HepG2 (cell line): ENCODE results near the gene CFAP43. TPM values are rescaled to one million over a fixed set of nuclear protein-coding genes. Genes with fewer than 3 reads are reported as not detected.
"Not testable (repeated sequence)": the region's sequence is repeated elsewhere in the genome, so short reads cannot be mapped to it uniquely, and the experiment has no call there.

Experiments
- ATAC-seq: fragments of 200-7000 bp; cut with Tn5 transposase; 3 replicates; pipeline ENCODE4 v1.9.1; 2020; ENCODE audit warnings: mild to moderate bottlenecking, moderate library complexity
- BruUV-seq: library from RNA; stranded (reverse); fragments of 400-500 nt; replicated peaks from 2 replicates; lab custom pipeline; 2021; lab: Mats Ljungman, UMichigan
- CTCF ChIA-PET: fragments of 300-600 bp; formaldehyde crosslinking; extraction: SDS; loops from one replicate; lab custom pipeline; 2021; ENCODE audit warnings: low total read pairs, inconsistent platforms, low intra/inter-chr PET ratio; lab: Yijun Ruan, JAX
- POLR2A ChIA-PET: fragments of 350-600 bp; sonication (Branson Sonifier 250); formaldehyde crosslinking; loops from one replicate; lab custom pipeline; 2020; ENCODE audit warnings: antibody characterized with exemption, inconsistent platforms; lab: Yijun Ruan, JAX
- DNase-seq: peaks from one replicate; pipeline ENCODE4 v3.0.0-alpha.2; 2015; ENCODE audit warnings: low spot score
- FAIRE-seq: peaks from 3 replicates; lab custom pipeline; 2011; peaks lifted over from hg19 to GRCh38; lab: Jason Lieb, UNC
- H2AFZ ChIP-seq: one replicate; pipeline ENCODE4 v1.6.1; 2011; ENCODE audit warnings: low read length, inconsistent platforms
- H3K27ac ChIP-seq: fragments of 300-600 bp; 3 replicates; pipeline ENCODE4 v1.8.0; 2011; ENCODE audit warnings: mixed run types, mild to moderate bottlenecking, mixed read lengths, low read length, inconsistent platforms; ENCODE audit not compliant: insufficient read depth; ENCODE audit errors: extremely low read length
- H3K27me3 ChIP-seq, 2 experiments: fragments of 200-600 bp in 1 of 2; 2 replicates in 1 of 2; 3 replicates in 1 of 2; pipeline versions ENCODE4 v1.6.0 to v1.8.0; 2011; ENCODE audit warnings: low read length in 2 of 2, mild to moderate bottlenecking in 2 of 2, moderate library complexity in 2 of 2, inconsistent platforms in 1 of 2; ENCODE audit not compliant: insufficient read depth in 2 of 2, control insufficient read depth in 1 of 2
- H3K36me3 ChIP-seq, 2 experiments: fragments of 200-600 bp in 1 of 2; replicated peaks in 1 of 2; 2 replicates in 1 of 2; 3 replicates in 1 of 2; pipeline versions ENCODE4 v1.5.1 to v1.8.0; 2011; ENCODE audit warnings: low read length in 2 of 2, inconsistent platforms in 1 of 2; ENCODE audit not compliant: insufficient read depth in 2 of 2, control insufficient read depth in 1 of 2
- H3K4me1 ChIP-seq: 2 replicates; pipeline ENCODE4 v1.5.1; 2012; ENCODE audit warnings: low read length, inconsistent platforms; ENCODE audit not compliant: insufficient read depth
- H3K4me2 ChIP-seq: 2 replicates; pipeline ENCODE4 v1.6.0; 2011; ENCODE audit warnings: low read depth, low read length, inconsistent platforms
- H3K4me3 ChIP-seq, 3 experiments: fragments of 200-600 bp in 1 of 3; sonication (generic), shearing (Covaris generic) in 1 of 3; replicated peaks in 1 of 3; 2 replicates each; pipeline ENCODE4 v1.5.1; 2011 to 2016; ENCODE audit warnings: low read length in 3 of 3, inconsistent platforms in 2 of 3, low read depth in 2 of 3, mild to moderate bottlenecking in 2 of 3, control low read depth in 1 of 3, mixed read lengths in 1 of 3; ENCODE audit not compliant: insufficient read depth in 1 of 3
- H3K79me2 ChIP-seq: one replicate; pipeline ENCODE4 v1.6.1; 2011; ENCODE audit warnings: low read length, inconsistent platforms; ENCODE audit not compliant: insufficient read depth
- H3K9ac ChIP-seq: 2 replicates; pipeline ENCODE4 v1.6.0; 2011; ENCODE audit warnings: mild to moderate bottlenecking, low read depth, low read length, inconsistent platforms; ENCODE audit not compliant: insufficient read depth
- H3K9me3 ChIP-seq: 2 replicates; pipeline ENCODE4 v1.5.1; 2012; ENCODE audit warnings: mild to moderate bottlenecking, low read length
- H4K20me1 ChIP-seq: 2 replicates; pipeline ENCODE4 v1.6.0; 2011; ENCODE audit warnings: inconsistent platforms, mild to moderate bottlenecking, low read length, moderate library complexity; ENCODE audit not compliant: insufficient read depth
- ARID5B ChIP-seq: IDR thresholded peaks from 2 replicates; pipeline ENCODE4 v1.4.0; 2020; ENCODE audit warnings: mild to moderate bottlenecking, missing genetic modification reagents
- DNMT3B ChIP-seq: conservative IDR thresholded peaks from 2 replicates; pipeline ENCODE4 v1.6.1; 2016; ENCODE audit warnings: missing biosample characterization, control low read depth
- GATAD2A ChIP-seq: IDR thresholded peaks from 2 replicates; pipeline ENCODE4 v1.6.1; 2016
- HMG20A ChIP-seq: IDR thresholded peaks from 2 replicates; pipeline ENCODE4 v1.6.1; 2016; ENCODE audit warnings: borderline replicate concordance
- MAX ChIP-seq: IDR thresholded peaks from 2 replicates; pipeline ENCODE4 v1.6.1; 2012; ENCODE audit warnings: inconsistent platforms
- NCOA2 ChIP-seq: sonication (generic); formaldehyde crosslinking; IDR thresholded peaks from 2 replicates; pipeline ENCODE4 v1.8.0; 2022; ENCODE audit warnings: inconsistent platforms
- RCOR2 ChIP-seq: IDR thresholded peaks from 2 replicates; pipeline ENCODE4 v1.6.1; 2016; ENCODE audit warnings: missing biosample characterization, missing genetic modification reagents
- RXRA ChIP-seq: sonication (generic); formaldehyde crosslinking; IDR thresholded peaks from 2 replicates; pipeline ENCODE4 v1.5.1; 2020; ENCODE audit warnings: missing genetic modification reagents
- SAP130 ChIP-seq: IDR thresholded peaks from 2 replicates; pipeline ENCODE4 v1.6.1; 2016; ENCODE audit warnings: low read depth
- SOX13 ChIP-seq, 3 experiments: fragments of 450-650 bp in 1 of 3; sonication (generic) in 1 of 3; formaldehyde crosslinking in 1 of 3; IDR thresholded peaks in 2 of 3; conservative IDR thresholded peaks in 1 of 3; 2 replicates each; pipeline versions ENCODE4 v1.5.0 to v1.6.1; 2016 to 2020; ENCODE audit warnings: antibody characterized with exemption in 1 of 3, mild to moderate bottlenecking in 1 of 3, missing compliant biosample characterization in 1 of 3, missing genetic modification reagents in 1 of 3, moderate library complexity in 1 of 3
- THRA ChIP-seq: sonication (generic); formaldehyde crosslinking; IDR thresholded peaks from 2 replicates; pipeline ENCODE4 v1.4.0; 2020; ENCODE audit warnings: missing genetic modification reagents, borderline replicate concordance
- UBTF ChIP-seq: sonication (generic); formaldehyde crosslinking; IDR thresholded peaks from 2 replicates; pipeline ENCODE4 v1.4.0; 2020; ENCODE audit warnings: mild to moderate bottlenecking, missing genetic modification reagents
- USF2 ChIP-seq, 2 experiments: sonication (generic) in 1 of 2; formaldehyde crosslinking in 1 of 2; IDR thresholded peaks; 2 replicates each; pipeline versions ENCODE4 v1.5.1 to v1.6.1; 2011 to 2020; ENCODE audit warnings: borderline replicate concordance in 1 of 2, low read depth in 1 of 2, low read length in 1 of 2, mild to moderate bottlenecking in 1 of 2, missing genetic modification reagents in 1 of 2, moderate library complexity in 1 of 2
- WGBS: methylation state at CpG from one replicate; pipeline ENCODE4 v1.1.6; 2017; ENCODE audit warnings: low lambda C conversion rate; 5-methylcytosine and 5-hydroxymethylcytosine counted together
- in situ Hi-C: cut with HindIII; loops from 2 replicates; pipeline ENCODE4 v1.10.0; 2017; ENCODE audit warnings: low pct_unique_long_range_greater_than_20kb; ENCODE audit not compliant: extremely low pct_ligation_motif_present
- intact Hi-C: fragments of 100-400 bp; cut with micrococcal nuclease; formaldehyde crosslinking; loops from one replicate; pipeline ENCODE4 v1.10.0; 2022; ENCODE audit not compliant: unreplicated experiment
- polyA plus RNA-seq, 8 experiments: library from polyadenylated mRNA; depleted of rRNA in 3 of 8; stranded (reverse) in 7 of 8; unstranded in 1 of 8; fragments of >200 nt; fragmentation: Illumina TruSeq in 4 of 8; extraction: Trizol in 4 of 8; gene quantifications; 2 replicates each; pipeline versions ENCODE4 v1.2.1 to v1.2.3, GENCODE V29; 2011 to 2016; ENCODE audit warnings: low read depth in 4 of 8, missing spikeins in 1 of 8, mixed read lengths in 1 of 8; ENCODE audit not compliant: insufficient read depth in 1 of 8
- total RNA-seq, 5 experiments: library from RNA; depleted of rRNA; stranded (reverse); fragments of >200 nt; fragmentation: Illumina TruSeq; extraction: Trizol; gene quantifications; 2 replicates each; pipeline ENCODE4 v1.2.3, GENCODE V29; 2016; ENCODE audit warnings: low read depth in 1 of 5

CFAP43 gene
- total and polyA plus RNA-seq, 2 of the 13 experiments (the other 11 are each of a cell fraction or from before 2014, with no cell fraction given): 0.24 to 0.38 TPM

GRCh38 chr10:104243009-104243408 is 10.8 kb upstream of the CFAP43 start:
- POLR2A ChIA-PET; H3K9me3 ChIP-seq; in situ Hi-C loops; H3K36me3 ChIP-seq; H4K20me1 ChIP-seq; H3K79me2 ChIP-seq; BruUV-seq; H3K27me3 ChIP-seq; CTCF ChIA-PET; TF ChIP-seq USF2 (IDR thresholded peaks at IDR 0.05; ENCODE audit: low read depth, low read length); SOX13 (IDR thresholded peaks at IDR 0.05): not testable (repeated sequence)
- peak overlapping the region; percentile 56 for H2AFZ ChIP-seq
- peak overlapping the region; percentile 57 for H3K27ac ChIP-seq
- ATAC-seq (peak; percentile 91), DNase-seq (peak; percentile 88), FAIRE-seq (peak; percentile 72)
- peak overlapping the region; percentile 69 for H3K4me2 ChIP-seq
- H3K9ac ChIP-seq: peak overlapping the region; percentile 52; the same call in 1 of the 2 replicates
- peaks cover 19% of the 10 kb centered on the region for H3K4me1 ChIP-seq
- WGBS: 22% methylated on average over 3 of the region's 3 CpGs
- intact Hi-C loops: loop anchor here (1.0 kb wide), 1 partner anchor 11 kb away; the partner anchor contains the start of gene CFAP43
- H3K4me3 ChIP-seq: peak overlapping the region in 1 of 3 experiments; percentile 17; a peak in 1 of 6 replicates
- TF ChIP-seq RCOR2 (CRISPR knock-in tag) (0 out of 2 replicates have a peak, but pooled peaks have one; percentile 46), USF2 (CRISPR knock-in tag; IDR thresholded peaks at IDR 0.05; ENCODE audit: borderline replicate concordance) (0 out of 2 replicates have a peak, but pooled peaks have one; percentile 40), GATAD2A (CRISPR knock-in tag) (peak; percentile 61), SOX13 (CRISPR knock-in tag; conservative IDR thresholded peaks at IDR 0.05 in 1 of 2, IDR thresholded peaks at IDR 0.05 in 1 of 2) (peak in 1 of 2 experiments; percentile 61; a peak in 2 of 4 replicates), MAX (peak; percentile 34; the same call in 1 of the 2 replicates), HMG20A (CRISPR knock-in tag) (peak; percentile 20; the same call in 1 of the 2 replicates), SAP130 (peak; percentile 43), ARID5B (CRISPR knock-in tag) (peak; percentile 65), UBTF (CRISPR knock-in tag) (peak; percentile 27; the same call in 1 of the 2 replicates), NCOA2 (CRISPR knock-in tag) (peak; percentile 62; the same call in 1 of the 2 replicates), DNMT3B (peak; percentile 66; the same call in 1 of the 2 replicates), THRA (CRISPR knock-in tag) (peak; percentile 65; the same call in 1 of the 2 replicates), RXRA (CRISPR knock-in tag) (peak; percentile 69; the same call in 1 of the 2 replicates)
